ENCODE data around the gene ATP2B2. TPM values are rescaled to one million over a fixed set of nuclear protein-coding genes. Genes with fewer than 3 reads are reported as not detected.

ATP2B2 gene
- total and polyA plus RNA-seq, 2 experiments from 2014 or later: 0.42 to 0.63 TPM

DNA sequence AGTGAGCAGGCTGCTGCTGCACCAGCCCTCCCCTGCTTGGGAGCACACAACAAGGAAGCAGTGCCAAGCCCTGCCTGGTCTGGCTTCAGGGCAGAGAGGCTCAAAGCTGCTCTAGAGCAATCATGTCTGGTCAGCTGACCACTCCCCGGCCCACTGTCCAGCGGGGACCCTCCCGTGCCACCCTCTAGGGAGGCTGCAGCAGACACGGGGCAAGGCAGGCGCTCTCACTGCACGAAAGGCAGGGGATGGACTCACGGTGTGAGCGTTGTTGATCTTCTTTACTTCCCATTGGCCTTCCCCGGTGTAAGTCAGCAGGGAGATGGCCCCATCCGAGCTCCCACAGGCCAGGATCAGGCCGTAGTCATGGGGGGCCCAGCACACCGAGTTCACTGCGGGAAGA, 193.7 kb downstream of the ATP2B2 start (continued):
- TF ChIP-seq, protein P1, sequence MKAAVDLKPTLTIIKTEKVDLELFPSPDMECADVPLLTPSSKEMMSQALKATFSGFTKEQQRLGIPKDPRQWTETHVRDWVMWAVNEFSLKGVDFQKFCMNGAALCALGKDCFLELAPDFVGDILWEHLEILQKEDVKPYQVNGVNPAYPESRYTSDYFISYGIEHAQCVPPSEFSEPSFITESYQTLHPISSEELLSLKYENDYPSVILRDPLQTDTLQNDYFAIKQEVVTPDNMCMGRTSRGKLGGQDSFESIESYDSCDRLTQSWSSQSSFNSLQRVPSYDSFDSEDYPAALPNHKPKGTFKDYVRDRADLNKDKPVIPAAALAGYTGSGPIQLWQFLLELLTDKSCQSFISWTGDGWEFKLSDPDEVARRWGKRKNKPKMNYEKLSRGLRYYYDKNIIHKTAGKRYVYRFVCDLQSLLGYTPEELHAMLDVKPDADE (IDR thresholded peaks at IDR 0.05): no peak

DNA sequence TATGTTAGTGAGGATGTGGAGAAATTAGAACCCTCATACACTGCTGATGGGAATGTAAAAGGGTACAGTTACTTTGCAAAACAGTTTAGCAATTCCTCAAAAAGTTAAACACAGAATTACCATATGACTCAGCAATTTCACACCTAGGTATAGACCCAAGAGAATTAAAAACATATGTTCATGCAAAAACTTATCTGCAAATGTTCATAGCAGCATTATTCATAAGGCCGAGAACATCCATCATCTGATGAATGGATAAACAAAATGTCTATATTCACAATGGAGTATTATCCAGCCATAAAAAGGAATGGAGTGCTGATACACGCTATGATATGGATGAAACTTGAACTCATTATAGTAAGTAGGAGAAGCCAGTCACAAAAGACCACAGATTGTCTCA, 194.8 kb downstream of the ATP2B2 start:
- peak overlapping the region; percentile 83; the same call in 1 of the 2 replicates for H3K27ac Mint-ChIP-seq
- H3K36me3 Mint-ChIP-seq (ENCODE audit: low read depth): peaks cover 84% of the 10 kb centered on the region
- H3K79me2 ChIP-seq (replicated peaks; ENCODE audit: insufficient read depth): no peaks in the 10 kb centered on the region
- no peaks in the 10 kb centered on the region for H3K4me1 ChIP-seq (ENCODE audit: insufficient read depth)
- peaks cover 5% of the 10 kb centered on the region for H3K27me3 Mint-ChIP-seq (ENCODE audit: insufficient read depth, low read depth, poor library complexity)
- H3K9me2 ChIP-seq (ENCODE audit: insufficient read depth): no peaks in the 10 kb centered on the region
- H4K20me1 ChIP-seq (replicated peaks; ENCODE audit: insufficient read depth): peaks cover 22% of the 10 kb centered on the region
- no peak overlapping the region for H3K4me3 Mint-ChIP-seq
- ATAC-seq: no peak
- no peak overlapping the region for H3K4me3 ChIP-seq
- no peaks in the 10 kb centered on the region; the same call in 2 of the 3 replicates for H3K9me3 Mint-ChIP-seq
- no peaks in the 10 kb centered on the region for H3K27me3 ChIP-seq (ENCODE audit: insufficient read depth)
- H3K4me1 Mint-ChIP-seq: peaks cover 3% of the 10 kb centered on the region; the same call in 1 of the 3 replicates
- DNase-seq (ENCODE audit: low spot score): no peak
- H3F3A ChIP-seq (replicated peaks; ENCODE audit: low read depth): no peaks in the 10 kb centered on the region
- peaks cover 40% of the 10 kb centered on the region for H3K36me3 ChIP-seq (ENCODE audit: insufficient read depth)
- H3K4me2 ChIP-seq: no peak overlapping the region
- 0 out of 2 replicates have a peak overlapping the region, but pooled peaks have one; percentile 45 for H3K27ac ChIP-seq (ENCODE audit: low read depth)
- no peak overlapping the region for H2AFZ ChIP-seq
- TF ChIP-seq, protein P2, sequence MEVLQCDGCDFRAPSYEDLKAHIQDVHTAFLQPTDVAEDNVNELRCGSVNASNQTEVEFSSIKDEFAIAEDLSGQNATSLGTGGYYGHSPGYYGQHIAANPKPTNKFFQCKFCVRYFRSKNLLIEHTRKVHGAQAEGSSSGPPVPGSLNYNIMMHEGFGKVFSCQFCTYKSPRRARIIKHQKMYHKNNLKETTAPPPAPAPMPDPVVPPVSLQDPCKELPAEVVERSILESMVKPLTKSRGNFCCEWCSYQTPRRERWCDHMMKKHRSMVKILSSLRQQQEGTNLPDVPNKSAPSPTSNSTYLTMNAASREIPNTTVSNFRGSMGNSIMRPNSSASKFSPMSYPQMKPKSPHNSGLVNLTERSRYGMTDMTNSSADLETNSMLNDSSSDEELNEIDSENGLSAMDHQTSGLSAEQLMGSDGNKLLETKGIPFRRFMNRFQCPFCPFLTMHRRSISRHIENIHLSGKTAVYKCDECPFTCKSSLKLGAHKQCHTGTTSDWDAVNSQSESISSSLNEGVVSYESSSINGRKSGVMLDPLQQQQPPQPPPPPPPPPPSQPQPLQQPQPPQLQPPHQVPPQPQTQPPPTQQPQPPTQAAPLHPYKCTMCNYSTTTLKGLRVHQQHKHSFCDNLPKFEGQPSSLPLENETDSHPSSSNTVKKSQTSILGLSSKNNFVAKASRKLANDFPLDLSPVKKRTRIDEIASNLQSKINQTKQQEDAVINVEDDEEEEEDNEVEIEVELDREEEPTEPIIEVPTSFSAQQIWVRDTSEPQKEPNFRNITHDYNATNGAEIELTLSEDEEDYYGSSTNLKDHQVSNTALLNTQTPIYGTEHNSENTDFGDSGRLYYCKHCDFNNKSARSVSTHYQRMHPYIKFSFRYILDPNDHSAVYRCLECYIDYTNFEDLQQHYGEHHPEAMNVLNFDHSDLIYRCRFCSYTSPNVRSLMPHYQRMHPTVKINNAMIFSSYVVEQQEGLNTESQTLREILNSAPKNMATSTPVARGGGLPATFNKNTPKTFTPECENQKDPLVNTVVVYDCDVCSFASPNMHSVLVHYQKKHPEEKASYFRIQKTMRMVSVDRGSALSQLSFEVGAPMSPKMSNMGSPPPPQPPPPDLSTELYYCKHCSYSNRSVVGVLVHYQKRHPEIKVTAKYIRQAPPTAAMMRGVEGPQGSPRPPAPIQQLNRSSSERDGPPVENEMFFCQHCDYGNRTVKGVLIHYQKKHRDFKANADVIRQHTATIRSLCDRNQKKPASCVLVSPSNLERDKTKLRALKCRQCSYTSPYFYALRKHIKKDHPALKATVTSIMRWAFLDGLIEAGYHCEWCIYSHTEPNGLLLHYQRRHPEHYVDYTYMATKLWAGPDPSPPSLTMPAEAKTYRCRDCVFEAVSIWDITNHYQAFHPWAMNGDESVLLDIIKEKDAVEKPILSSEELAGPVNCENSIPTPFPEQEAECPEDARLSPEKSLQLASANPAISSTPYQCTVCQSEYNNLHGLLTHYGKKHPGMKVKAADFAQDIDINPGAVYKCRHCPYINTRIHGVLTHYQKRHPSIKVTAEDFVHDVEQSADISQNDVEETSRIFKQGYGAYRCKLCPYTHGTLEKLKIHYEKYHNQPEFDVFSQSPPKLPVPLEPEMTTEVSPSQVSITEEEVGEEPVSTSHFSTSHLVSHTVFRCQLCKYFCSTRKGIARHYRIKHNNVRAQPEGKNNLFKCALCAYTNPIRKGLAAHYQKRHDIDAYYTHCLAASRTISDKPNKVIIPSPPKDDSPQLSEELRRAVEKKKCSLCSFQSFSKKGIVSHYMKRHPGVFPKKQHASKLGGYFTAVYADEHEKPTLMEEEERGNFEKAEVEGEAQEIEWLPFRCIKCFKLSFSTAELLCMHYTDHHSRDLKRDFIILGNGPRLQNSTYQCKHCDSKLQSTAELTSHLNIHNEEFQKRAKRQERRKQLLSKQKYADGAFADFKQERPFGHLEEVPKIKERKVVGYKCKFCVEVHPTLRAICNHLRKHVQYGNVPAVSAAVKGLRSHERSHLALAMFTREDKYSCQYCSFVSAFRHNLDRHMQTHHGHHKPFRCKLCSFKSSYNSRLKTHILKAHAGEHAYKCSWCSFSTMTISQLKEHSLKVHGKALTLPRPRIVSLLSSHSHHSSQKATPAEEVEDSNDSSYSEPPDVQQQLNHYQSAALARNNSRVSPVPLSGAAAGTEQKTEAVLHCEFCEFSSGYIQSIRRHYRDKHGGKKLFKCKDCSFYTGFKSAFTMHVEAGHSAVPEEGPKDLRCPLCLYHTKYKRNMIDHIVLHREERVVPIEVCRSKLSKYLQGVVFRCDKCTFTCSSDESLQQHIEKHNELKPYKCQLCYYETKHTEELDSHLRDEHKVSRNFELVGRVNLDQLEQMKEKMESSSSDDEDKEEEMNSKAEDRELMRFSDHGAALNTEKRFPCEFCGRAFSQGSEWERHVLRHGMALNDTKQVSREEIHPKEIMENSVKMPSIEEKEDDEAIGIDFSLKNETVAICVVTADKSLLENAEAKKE (CRISPR knock-in tag; IDR thresholded peaks at IDR 0.05): no peak
- TF ChIP-seq, protein P3, sequence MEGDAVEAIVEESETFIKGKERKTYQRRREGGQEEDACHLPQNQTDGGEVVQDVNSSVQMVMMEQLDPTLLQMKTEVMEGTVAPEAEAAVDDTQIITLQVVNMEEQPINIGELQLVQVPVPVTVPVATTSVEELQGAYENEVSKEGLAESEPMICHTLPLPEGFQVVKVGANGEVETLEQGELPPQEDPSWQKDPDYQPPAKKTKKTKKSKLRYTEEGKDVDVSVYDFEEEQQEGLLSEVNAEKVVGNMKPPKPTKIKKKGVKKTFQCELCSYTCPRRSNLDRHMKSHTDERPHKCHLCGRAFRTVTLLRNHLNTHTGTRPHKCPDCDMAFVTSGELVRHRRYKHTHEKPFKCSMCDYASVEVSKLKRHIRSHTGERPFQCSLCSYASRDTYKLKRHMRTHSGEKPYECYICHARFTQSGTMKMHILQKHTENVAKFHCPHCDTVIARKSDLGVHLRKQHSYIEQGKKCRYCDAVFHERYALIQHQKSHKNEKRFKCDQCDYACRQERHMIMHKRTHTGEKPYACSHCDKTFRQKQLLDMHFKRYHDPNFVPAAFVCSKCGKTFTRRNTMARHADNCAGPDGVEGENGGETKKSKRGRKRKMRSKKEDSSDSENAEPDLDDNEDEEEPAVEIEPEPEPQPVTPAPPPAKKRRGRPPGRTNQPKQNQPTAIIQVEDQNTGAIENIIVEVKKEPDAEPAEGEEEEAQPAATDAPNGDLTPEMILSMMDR (conservative IDR thresholded peaks at IDR 0.05; ENCODE audit: low read depth in 2 of 2): no peak
- TF ChIP-seq STAT1 (IDR thresholded peaks at IDR 0.05; ENCODE audit: unreplicated experiment): no peak
- TF ChIP-seq ZNF331 (CRISPR knock-in tag; IDR thresholded peaks at IDR 0.05; ENCODE audit: low read depth): no peak
- TF ChIP-seq NANOG (IDR thresholded peaks at IDR 0.05; ENCODE audit: borderline replicate concordance): no peak
- TF ChIP-seq CREB1 (CRISPR knock-in tag; IDR thresholded peaks at IDR 0.05; ENCODE audit: low read depth): no peak
- TF ChIP-seq, protein P4, sequence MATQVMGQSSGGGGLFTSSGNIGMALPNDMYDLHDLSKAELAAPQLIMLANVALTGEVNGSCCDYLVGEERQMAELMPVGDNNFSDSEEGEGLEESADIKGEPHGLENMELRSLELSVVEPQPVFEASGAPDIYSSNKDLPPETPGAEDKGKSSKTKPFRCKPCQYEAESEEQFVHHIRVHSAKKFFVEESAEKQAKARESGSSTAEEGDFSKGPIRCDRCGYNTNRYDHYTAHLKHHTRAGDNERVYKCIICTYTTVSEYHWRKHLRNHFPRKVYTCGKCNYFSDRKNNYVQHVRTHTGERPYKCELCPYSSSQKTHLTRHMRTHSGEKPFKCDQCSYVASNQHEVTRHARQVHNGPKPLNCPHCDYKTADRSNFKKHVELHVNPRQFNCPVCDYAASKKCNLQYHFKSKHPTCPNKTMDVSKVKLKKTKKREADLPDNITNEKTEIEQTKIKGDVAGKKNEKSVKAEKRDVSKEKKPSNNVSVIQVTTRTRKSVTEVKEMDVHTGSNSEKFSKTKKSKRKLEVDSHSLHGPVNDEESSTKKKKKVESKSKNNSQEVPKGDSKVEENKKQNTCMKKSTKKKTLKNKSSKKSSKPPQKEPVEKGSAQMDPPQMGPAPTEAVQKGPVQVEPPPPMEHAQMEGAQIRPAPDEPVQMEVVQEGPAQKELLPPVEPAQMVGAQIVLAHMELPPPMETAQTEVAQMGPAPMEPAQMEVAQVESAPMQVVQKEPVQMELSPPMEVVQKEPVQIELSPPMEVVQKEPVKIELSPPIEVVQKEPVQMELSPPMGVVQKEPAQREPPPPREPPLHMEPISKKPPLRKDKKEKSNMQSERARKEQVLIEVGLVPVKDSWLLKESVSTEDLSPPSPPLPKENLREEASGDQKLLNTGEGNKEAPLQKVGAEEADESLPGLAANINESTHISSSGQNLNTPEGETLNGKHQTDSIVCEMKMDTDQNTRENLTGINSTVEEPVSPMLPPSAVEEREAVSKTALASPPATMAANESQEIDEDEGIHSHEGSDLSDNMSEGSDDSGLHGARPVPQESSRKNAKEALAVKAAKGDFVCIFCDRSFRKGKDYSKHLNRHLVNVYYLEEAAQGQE (IDR thresholded peaks at IDR 0.05; ENCODE audit: unreplicated experiment): no peak
- TF ChIP-seq, protein P1 (IDR thresholded peaks at IDR 0.05): no peak
- TF ChIP-seq EZH2 (IDR thresholded peaks at IDR 0.05; ENCODE audit: low read depth, unreplicated experiment): no peak
- no peak for TF ChIP-seq ZNF114 (CRISPR knock-in tag; IDR thresholded peaks at IDR 0.05)
- TF ChIP-seq JUNB (IDR thresholded peaks at IDR 0.05; ENCODE audit: unreplicated experiment): no peak
- TF ChIP-seq POLR2AphosphoS5 (IDR thresholded peaks at IDR 0.05; ENCODE audit: low read depth): no peak

All from GM23338 (cell line).